Prostate gland (tissue), 2 donors: ENCODE results near the gene DNAJC17. TPM values are rescaled to one million over a fixed set of nuclear protein-coding genes. Genes with fewer than 3 reads are reported as not detected.

Experiments used
- DNase-seq: peaks from one replicate; pipeline ENCODE4 v3.0.0-alpha.2; 2019; ENCODE audit warnings: low spot score
- H3K27ac ChIP-seq, 2 donors: fragments of 200-600 bp; sonication (generic); 2 replicates each; pipeline ENCODE4 v1.5.1; 2017 to 2019
- H3K27me3 ChIP-seq: fragments of 200-600 bp; sonication (generic); replicated peaks from 2 replicates; pipeline ENCODE4 v1.5.1; 2019; ENCODE audit not compliant: insufficient read depth
- H3K36me3 ChIP-seq, 2 donors: fragments of 200-600 bp; sonication (generic); 1 replicate in 1 of 2; 2 replicates in 1 of 2; pipeline versions ENCODE4 v1.5.1 to v1.8.1; 2017 to 2019
- H3K4me1 ChIP-seq: fragments of 200-600 bp; sonication (generic); replicated peaks from 2 replicates; pipeline ENCODE4 v1.5.1; 2019
- H3K4me3 ChIP-seq, 2 donors: fragments of 200-600 bp; sonication (generic); 2 replicates each; pipeline ENCODE4 v1.5.1; 2017 to 2019
- H3K9me3 ChIP-seq: fragments of 200-600 bp; sonication (generic); 2 replicates; pipeline ENCODE4 v1.5.1; 2017
- CTCF ChIP-seq, 4 experiments: fragments of 200-600 bp in 2 of 4; fragments of 450-650 bp in 2 of 4; sonication (generic) in 2 of 4; IDR thresholded peaks; 1 replicate in 3 of 4; 2 replicates in 1 of 4; pipeline ENCODE4 v1.5.1; 2016 to 2019; ENCODE audit warnings: antibody characterized with exemption in 4 of 4, mild to moderate bottlenecking in 2 of 4, moderate library complexity in 2 of 4
- POLR2A ChIP-seq: fragments of 450-650 bp; IDR thresholded peaks from one replicate; pipeline ENCODE4 v1.6.1; 2016; ENCODE audit warnings: antibody characterized with exemption, mild to moderate bottlenecking
- POLR2AphosphoS5 ChIP-seq: sonication (generic); formaldehyde crosslinking; IDR thresholded peaks from one replicate; pipeline ENCODE4 v1.6.1; 2017; ENCODE audit warnings: antibody characterized with exemption
- WGBS: methylation state at CpG from one replicate; pipeline ENCODE4 v1.1.5; 2018; 5-methylcytosine and 5-hydroxymethylcytosine counted together
- intact Hi-C: fragments of 100-400 bp; cut with DNase I; formaldehyde crosslinking; loops from one replicate; pipeline ENCODE4 v1.14.2; 2022
- total RNA-seq, 2 donors: library from RNA; depleted of rRNA; stranded (reverse); fragments of >200 nt; gene quantifications; one replicate each; pipeline ENCODE4 v1.1.0, GENCODE V29; 2016

Gene DNAJC17
- total RNA-seq, 2 donors from 2014 or later = 29.2 to 29.6 TPM

DNA sequence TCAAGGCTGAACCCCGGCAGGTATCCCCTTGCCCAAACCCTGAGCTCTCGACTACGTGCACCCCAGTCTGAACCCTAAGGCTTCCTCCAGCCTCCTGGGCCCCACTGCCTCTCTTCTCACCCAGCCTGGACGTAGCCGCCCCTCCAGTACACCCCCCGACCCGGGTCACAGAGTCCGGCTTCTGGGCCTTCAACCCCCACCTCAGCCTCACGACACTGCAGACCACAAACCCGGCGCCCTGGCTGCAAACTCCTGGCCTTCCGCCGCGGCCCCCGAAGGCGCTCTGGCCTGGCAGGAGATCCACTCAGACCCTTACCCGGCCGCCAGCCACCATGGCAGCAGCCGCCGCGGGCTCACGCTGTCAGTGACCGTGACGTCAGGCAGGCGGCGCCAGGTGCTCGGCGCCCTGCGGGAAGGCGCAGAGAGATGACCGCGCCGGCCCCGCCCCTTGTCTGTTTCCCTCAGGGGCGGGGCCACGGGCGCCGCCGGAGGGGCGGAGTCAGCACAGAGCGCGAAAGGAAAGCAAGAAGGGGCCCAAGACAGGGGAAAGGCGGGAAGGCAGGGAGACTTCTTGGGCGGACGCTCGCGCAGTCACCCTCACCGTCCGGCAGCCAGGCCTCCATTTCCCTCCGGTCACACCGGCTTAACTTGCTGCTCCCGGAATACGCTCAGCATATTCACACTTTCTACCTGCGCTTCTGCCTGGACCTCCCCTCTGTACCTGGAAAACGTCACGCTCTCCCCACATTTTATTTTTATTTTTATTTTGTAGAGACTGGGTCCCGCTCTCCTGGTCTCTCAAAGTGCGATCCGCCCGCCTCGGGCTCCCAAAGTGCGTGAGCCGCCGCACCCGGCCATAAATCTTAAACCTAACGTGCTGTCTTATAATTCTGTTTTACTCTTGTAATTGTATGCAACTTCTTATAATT, 52.1 kb downstream of the DNAJC17 start, which contains the start of gene RMDN3:
RMDN3 (minus strand) TSS at position 372 of the 929 bp plus-strand sequence. CDS start 471 bp downstream, outside the sequence.
- peak; percentile 91 for DNase-seq
- H3K4me3 ChIP-seq = peak within 1 kb of the TSS; percentile 71 to 74

DNA sequence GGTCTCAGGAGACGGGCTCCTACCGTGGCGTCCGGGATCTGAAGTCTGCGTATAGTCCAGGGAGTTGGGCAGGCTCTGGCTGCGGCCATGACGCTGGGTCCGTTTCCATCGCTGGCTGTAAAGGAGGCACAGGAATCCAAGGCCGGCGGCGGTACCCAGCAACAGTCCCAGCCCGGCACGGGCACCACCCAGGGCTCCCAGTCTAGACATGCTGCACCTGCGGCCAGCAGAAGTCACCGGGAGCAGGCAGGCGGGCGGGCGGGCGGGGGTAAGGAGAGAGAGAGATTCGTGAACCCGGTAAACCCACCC, 52.7 kb downstream of the DNAJC17 start:
- Histone ChIP-seq H3K27ac (peak overlapping the region; percentile 85 to 91), H3K4me1 (no peaks in the 10 kb centered on the region), H3K36me3 (peaks cover 0 to 9% of the 10 kb centered on the region in 2 donors), H3K27me3 (no peaks in the 10 kb centered on the region), H3K4me3 (peak overlapping the region; percentile 71 to 74), H3K9me3 (no peaks in the 10 kb centered on the region)
- intact Hi-C loops = no loop called here
- no peak for DNase-seq
- TF ChIP-seq POLR2A (no peak), CTCF (IDR thresholded peaks at IDR 0.05) (no peak), POLR2AphosphoS5 (no peak)
- WGBS = under 1% methylated on average over 22 of the region's 22 CpGs

More for the DNA sequence above, 52.1 kb downstream of the DNAJC17 start, which contains the start of gene RMDN3:
- peak in 3 of 4 experiments; percentile 27 to 71 (median 57) for TF ChIP-seq CTCF (IDR thresholded peaks at IDR 0.05)
- TF ChIP-seq POLR2AphosphoS5 = peak; percentile 94
- TF ChIP-seq POLR2A = peak; percentile 94
- peaks cover 0 to 9% of the 10 kb centered on the region in 2 donors for H3K36me3 ChIP-seq
- WGBS = under 1% methylated on average over 64 of the region's 66 CpGs
- peak within 1 kb of the TSS; percentile 85 to 91 for H3K27ac ChIP-seq
- H3K4me1 ChIP-seq = no peaks in the 10 kb centered on the region
- intact Hi-C loops = no loop called here
- no peaks in the 10 kb centered on the region for H3K9me3 ChIP-seq
- no peaks in the 10 kb centered on the region for H3K27me3 ChIP-seq

DNA sequence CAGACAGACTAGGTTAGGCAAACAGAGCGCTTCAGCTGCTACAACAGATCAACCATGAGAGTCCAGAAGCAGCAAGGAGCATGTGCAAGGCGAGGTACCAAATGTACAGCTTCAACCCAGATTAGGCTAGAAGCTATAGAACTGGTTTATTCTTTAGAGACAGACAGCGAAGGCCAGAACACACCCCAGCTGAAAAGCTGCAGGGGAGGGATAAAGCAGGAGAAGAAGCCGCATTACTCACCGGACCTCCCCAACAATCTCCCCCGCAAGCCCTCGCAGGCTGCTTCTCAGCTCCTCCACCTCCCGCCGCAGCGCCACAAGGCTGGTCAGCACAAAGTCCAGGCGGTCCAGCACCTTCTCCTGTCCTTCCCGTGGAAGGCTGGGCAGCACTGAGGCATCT, 55.5 kb downstream of the DNAJC17 start:
- no peaks in the 10 kb centered on the region for H3K27me3 ChIP-seq
- no peak overlapping the region for H3K27ac ChIP-seq
- H3K36me3 ChIP-seq = peaks cover 0 to 9% of the 10 kb centered on the region in 2 donors
- no peaks in the 10 kb centered on the region for H3K9me3 ChIP-seq
- no peak for DNase-seq
- 93% methylated on average over 12 of the region's 12 CpGs for WGBS
- no peak for TF ChIP-seq POLR2A
- no peak for TF ChIP-seq CTCF (IDR thresholded peaks at IDR 0.05)
- TF ChIP-seq POLR2AphosphoS5 = no peak
- H3K4me3 ChIP-seq = no peak overlapping the region
- no peaks in the 10 kb centered on the region for H3K4me1 ChIP-seq
- intact Hi-C loops = no loop called here

DNA sequence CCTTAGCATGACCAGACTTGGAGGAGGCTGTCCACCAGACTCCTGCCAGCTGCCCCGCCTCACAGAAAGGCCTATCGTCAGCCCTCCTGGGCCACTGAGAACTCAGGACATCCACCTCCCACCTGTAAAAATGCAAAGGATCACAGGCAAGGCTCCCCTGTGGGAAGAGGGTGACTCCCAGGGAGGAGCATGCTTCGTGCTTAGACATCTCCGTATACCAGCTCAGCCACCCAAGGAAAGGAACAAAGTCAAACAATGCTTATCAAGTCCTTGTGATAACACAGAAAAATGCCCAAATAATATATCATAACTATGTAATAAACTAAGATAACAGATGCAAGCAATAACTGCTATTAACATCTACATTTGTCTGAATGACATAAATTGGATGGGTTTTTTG, 56.4 kb downstream of the DNAJC17 start:
- no peaks in the 10 kb centered on the region for H3K27me3 ChIP-seq
- intact Hi-C loops = no loop called here
- no peak for DNase-seq
- H3K4me1 ChIP-seq = no peaks in the 10 kb centered on the region
- WGBS = 91% methylated on average over 3 of the region's 4 CpGs
- no peak overlapping the region for H3K27ac ChIP-seq
- TF ChIP-seq POLR2A = no peak
- no peak for TF ChIP-seq CTCF (IDR thresholded peaks at IDR 0.05)
- no peaks in the 10 kb centered on the region for H3K9me3 ChIP-seq
- peaks cover 0 to 9% of the 10 kb centered on the region in 2 donors for H3K36me3 ChIP-seq
- no peak overlapping the region for H3K4me3 ChIP-seq
